ENCODE data around the gene POC1A.

DNA sequence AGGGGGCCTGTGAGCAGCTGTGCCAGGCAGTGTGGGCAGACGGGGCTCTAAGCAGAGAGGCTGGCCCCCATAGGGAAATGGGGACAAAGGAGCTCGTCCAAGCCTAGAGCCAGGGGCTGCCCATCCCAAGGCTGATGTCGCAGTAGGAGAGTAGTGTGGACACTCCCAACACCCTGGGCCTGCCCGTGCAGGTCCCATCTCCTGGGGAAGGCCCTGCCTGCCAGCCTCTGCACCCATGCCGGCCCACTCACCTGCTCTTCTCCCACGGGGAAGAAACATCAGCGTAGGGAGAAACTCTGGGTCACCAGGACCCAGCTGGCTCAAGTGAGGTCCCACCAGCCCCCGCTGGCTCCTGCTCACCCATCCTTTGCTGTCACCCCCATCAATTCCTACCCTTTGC, 87.2 kb downstream of the POC1A start:
- no peak for TF ChIP-seq TEAD4 (IDR thresholded peaks at IDR 0.05)
- TF ChIP-seq ZBTB7A (IDR thresholded peaks at IDR 0.05; ENCODE audit: low read depth), result no peak
- no peak for TF ChIP-seq RAD21 (IDR thresholded peaks at IDR 0.05; ENCODE audit: low read depth)
- TF ChIP-seq FOXM1 (IDR thresholded peaks at IDR 0.05; ENCODE audit: borderline replicate concordance, low read depth), result no peak
- TF ChIP-seq, protein P1, sequence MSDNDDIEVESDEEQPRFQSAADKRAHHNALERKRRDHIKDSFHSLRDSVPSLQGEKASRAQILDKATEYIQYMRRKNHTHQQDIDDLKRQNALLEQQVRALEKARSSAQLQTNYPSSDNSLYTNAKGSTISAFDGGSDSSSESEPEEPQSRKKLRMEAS (IDR thresholded peaks at IDR 0.05), result no peak
- no peak for TF ChIP-seq TCF12 (IDR thresholded peaks at IDR 0.05; ENCODE audit: low read depth)
- TF ChIP-seq, protein P2, sequence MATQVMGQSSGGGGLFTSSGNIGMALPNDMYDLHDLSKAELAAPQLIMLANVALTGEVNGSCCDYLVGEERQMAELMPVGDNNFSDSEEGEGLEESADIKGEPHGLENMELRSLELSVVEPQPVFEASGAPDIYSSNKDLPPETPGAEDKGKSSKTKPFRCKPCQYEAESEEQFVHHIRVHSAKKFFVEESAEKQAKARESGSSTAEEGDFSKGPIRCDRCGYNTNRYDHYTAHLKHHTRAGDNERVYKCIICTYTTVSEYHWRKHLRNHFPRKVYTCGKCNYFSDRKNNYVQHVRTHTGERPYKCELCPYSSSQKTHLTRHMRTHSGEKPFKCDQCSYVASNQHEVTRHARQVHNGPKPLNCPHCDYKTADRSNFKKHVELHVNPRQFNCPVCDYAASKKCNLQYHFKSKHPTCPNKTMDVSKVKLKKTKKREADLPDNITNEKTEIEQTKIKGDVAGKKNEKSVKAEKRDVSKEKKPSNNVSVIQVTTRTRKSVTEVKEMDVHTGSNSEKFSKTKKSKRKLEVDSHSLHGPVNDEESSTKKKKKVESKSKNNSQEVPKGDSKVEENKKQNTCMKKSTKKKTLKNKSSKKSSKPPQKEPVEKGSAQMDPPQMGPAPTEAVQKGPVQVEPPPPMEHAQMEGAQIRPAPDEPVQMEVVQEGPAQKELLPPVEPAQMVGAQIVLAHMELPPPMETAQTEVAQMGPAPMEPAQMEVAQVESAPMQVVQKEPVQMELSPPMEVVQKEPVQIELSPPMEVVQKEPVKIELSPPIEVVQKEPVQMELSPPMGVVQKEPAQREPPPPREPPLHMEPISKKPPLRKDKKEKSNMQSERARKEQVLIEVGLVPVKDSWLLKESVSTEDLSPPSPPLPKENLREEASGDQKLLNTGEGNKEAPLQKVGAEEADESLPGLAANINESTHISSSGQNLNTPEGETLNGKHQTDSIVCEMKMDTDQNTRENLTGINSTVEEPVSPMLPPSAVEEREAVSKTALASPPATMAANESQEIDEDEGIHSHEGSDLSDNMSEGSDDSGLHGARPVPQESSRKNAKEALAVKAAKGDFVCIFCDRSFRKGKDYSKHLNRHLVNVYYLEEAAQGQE (IDR thresholded peaks at IDR 0.05; ENCODE audit: low read depth), result no peak
- no peak for TF ChIP-seq YY1 (IDR thresholded peaks at IDR 0.05; ENCODE audit: low read depth)
- no peak for TF ChIP-seq CEBPB (IDR thresholded peaks at IDR 0.05)
- no peak for TF ChIP-seq EP300 (IDR thresholded peaks at IDR 0.05; ENCODE audit: borderline replicate concordance)
- no peak for TF ChIP-seq EGR1 (IDR thresholded peaks at IDR 0.05)
- TF ChIP-seq TAF1 (IDR thresholded peaks at IDR 0.05; ENCODE audit: low read depth), result no peak
- TF ChIP-seq, protein P3, sequence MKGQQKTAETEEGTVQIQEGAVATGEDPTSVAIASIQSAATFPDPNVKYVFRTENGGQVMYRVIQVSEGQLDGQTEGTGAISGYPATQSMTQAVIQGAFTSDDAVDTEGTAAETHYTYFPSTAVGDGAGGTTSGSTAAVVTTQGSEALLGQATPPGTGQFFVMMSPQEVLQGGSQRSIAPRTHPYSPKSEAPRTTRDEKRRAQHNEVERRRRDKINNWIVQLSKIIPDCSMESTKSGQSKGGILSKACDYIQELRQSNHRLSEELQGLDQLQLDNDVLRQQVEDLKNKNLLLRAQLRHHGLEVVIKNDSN (IDR thresholded peaks at IDR 0.05), result no peak
- no peak for TF ChIP-seq CREB1 (IDR thresholded peaks at IDR 0.05; ENCODE audit: low read depth)

All from Ishikawa (cell line).